ENCODE results near the gene CCDC38. TPM values are rescaled to one million over a fixed set of nuclear protein-coding genes. Genes with fewer than 3 reads are reported as not detected.

The CCDC38 gene
- total RNA-seq, 1 experiment from 2014 or later = 0.26 TPM

DNA sequence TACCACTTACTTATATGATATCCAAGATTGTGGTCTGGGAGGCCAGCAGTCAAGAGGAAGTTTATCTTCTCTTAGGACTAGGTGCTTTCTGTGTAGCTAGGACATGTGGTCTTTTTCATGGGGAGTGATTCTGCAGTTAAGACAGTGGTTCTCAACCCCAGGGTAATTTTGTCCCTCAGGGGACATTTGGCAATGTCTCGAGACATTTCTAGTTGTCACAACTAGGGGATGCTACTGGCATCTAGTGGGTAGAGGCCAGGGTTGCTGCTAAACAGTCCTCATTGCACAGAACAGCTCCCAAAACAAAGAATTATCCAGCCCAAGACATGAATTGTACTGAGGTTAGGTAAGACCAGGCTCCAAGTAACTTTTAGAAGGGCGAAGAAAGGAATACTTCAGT, 20.7 kb upstream of the CCDC38 start:
- TF ChIP-seq, protein P1, sequence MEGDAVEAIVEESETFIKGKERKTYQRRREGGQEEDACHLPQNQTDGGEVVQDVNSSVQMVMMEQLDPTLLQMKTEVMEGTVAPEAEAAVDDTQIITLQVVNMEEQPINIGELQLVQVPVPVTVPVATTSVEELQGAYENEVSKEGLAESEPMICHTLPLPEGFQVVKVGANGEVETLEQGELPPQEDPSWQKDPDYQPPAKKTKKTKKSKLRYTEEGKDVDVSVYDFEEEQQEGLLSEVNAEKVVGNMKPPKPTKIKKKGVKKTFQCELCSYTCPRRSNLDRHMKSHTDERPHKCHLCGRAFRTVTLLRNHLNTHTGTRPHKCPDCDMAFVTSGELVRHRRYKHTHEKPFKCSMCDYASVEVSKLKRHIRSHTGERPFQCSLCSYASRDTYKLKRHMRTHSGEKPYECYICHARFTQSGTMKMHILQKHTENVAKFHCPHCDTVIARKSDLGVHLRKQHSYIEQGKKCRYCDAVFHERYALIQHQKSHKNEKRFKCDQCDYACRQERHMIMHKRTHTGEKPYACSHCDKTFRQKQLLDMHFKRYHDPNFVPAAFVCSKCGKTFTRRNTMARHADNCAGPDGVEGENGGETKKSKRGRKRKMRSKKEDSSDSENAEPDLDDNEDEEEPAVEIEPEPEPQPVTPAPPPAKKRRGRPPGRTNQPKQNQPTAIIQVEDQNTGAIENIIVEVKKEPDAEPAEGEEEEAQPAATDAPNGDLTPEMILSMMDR (conservative IDR thresholded peaks at IDR 0.05; ENCODE audit: low read depth, low read length) = peak; percentile 59
- no peak for TF ChIP-seq EZH2 (IDR thresholded peaks at IDR 0.05; ENCODE audit: borderline replicate concordance, low read depth, low read length, poor library complexity, severe bottlenecking)
- no TSS peak for BruUV-seq (replicated peaks)
- no peak overlapping the region for H3K4me3 ChIP-seq (ENCODE audit: low read depth, low read length, poor library complexity, severe bottlenecking)
- no peak overlapping the region for H3K27ac ChIP-seq (ENCODE audit: low read depth, low read length, poor library complexity, severe bottlenecking)
- POLR2A ChIA-PET (ENCODE audit: low non-redundant PET) = interaction anchor here (0.7 kb wide), 1 partner anchor 218 kb away, joined by 4 read pairs; no protein-coding TSS in a partner anchor
- intact Hi-C loops (cut with micrococcal nuclease; ENCODE audit: unreplicated experiment) = loop anchor here (5.0 to 10.0 kb wide), 2 partner anchors 46 to 378 kb away; no protein-coding TSS in a partner anchor
- peak; percentile 64 for DNase-seq (ENCODE audit: low spot score)
- H3K36me3 ChIP-seq (ENCODE audit: insufficient read depth, low read length, poor library complexity, severe bottlenecking) = no peaks in the 10 kb centered on the region
- H3K4me1 ChIP-seq (ENCODE audit: insufficient read depth, low read length, poor library complexity, severe bottlenecking) = no peaks in the 10 kb centered on the region
- CTCF ChIA-PET = interaction anchor here (0.6 kb wide), 1 partner anchor 29 kb away, joined by 5 read pairs; no protein-coding TSS in a partner anchor
- no peaks in the 10 kb centered on the region for H3K9me3 ChIP-seq (ENCODE audit: low read depth, low read length, poor library complexity, severe bottlenecking)
- no peaks in the 10 kb centered on the region for H3K27me3 ChIP-seq (replicated peaks; ENCODE audit: insufficient read depth, low read depth, low read length, poor library complexity)

DNA sequence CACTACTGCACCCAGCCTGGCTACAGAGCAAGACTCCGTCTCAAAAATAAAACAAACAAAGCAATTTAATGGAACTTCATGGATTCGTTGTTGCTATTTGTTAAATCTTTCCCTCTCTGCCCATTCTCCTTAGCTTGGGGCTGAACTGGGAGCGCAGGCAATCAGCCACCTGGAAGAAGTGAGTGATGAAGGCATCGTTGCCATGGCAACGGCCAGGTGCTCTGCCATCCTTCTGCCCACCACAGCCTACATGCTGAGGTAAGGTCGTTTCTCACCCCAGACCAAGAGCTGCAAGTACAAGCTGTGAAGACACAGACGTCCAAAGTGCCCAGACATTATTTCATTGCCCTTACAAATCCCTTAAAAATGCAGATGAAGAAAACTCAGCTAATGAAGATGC, 19.8 kb upstream of the CCDC38 start:
- no peaks in the 10 kb centered on the region for H3K36me3 ChIP-seq (ENCODE audit: insufficient read depth, low read length, poor library complexity, severe bottlenecking)
- CTCF ChIA-PET = no interaction called here
- no peak overlapping the region for H3K4me3 ChIP-seq (ENCODE audit: low read depth, low read length, poor library complexity, severe bottlenecking)
- H3K4me1 ChIP-seq (ENCODE audit: insufficient read depth, low read length, poor library complexity, severe bottlenecking) = no peaks in the 10 kb centered on the region
- H3K9me3 ChIP-seq (ENCODE audit: low read depth, low read length, poor library complexity, severe bottlenecking) = no peaks in the 10 kb centered on the region
- POLR2A ChIA-PET (ENCODE audit: low non-redundant PET) = no interaction called here
- H3K27me3 ChIP-seq (replicated peaks; ENCODE audit: insufficient read depth, low read depth, low read length, poor library complexity) = no peaks in the 10 kb centered on the region
- no peak overlapping the region for H3K27ac ChIP-seq (ENCODE audit: low read depth, low read length, poor library complexity, severe bottlenecking)
- no peak for DNase-seq (ENCODE audit: low spot score)
- TF ChIP-seq, protein P1 (conservative IDR thresholded peaks at IDR 0.05; ENCODE audit: low read depth, low read length) = no peak
- TF ChIP-seq EZH2 (IDR thresholded peaks at IDR 0.05; ENCODE audit: borderline replicate concordance, low read depth, low read length, poor library complexity, severe bottlenecking) = no peak
- BruUV-seq (replicated peaks) = no TSS peak
- intact Hi-C loops (cut with micrococcal nuclease; ENCODE audit: unreplicated experiment) = loop anchor here (5.0 to 10.0 kb wide), 2 partner anchors 45 to 377 kb away; no protein-coding TSS in a partner anchor

DNA sequence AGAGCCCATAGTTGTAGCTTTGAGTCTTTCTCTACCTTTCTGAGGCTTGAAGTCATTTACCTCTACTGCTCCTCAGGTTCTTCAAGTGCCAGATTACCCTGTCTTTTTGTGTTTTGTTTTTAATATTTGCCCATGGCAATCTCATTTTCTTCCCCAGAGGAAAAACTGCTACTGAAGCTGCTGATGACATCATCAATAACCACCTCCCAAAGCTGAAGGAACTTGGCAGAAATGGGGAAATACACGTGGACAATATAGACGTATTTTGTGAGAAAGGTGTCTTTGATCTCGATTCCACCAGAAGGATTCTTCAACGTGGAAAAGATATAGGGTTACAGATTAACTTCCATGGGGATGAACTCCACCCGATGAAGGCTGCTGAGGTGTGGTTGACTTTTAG, 17.8 kb upstream of the CCDC38 start:
- no peak for TF ChIP-seq EZH2 (IDR thresholded peaks at IDR 0.05; ENCODE audit: borderline replicate concordance, low read depth, low read length, poor library complexity, severe bottlenecking)
- TF ChIP-seq, protein P1 (conservative IDR thresholded peaks at IDR 0.05; ENCODE audit: low read depth, low read length) = no peak
- POLR2A ChIA-PET (ENCODE audit: low non-redundant PET) = no interaction called here
- intact Hi-C loops (cut with micrococcal nuclease; ENCODE audit: unreplicated experiment) = loop anchor here (5.0 to 10.0 kb wide), 2 partner anchors 43 to 375 kb away; no protein-coding TSS in a partner anchor

More for the DNA sequence above, 17.8 kb upstream of the CCDC38 start:
- H3K4me3 ChIP-seq (ENCODE audit: low read depth, low read length, poor library complexity, severe bottlenecking) = no peak overlapping the region
- H3K4me1 ChIP-seq (ENCODE audit: insufficient read depth, low read length, poor library complexity, severe bottlenecking) = no peaks in the 10 kb centered on the region
- no peak for DNase-seq (ENCODE audit: low spot score)
- no peak overlapping the region for H3K27ac ChIP-seq (ENCODE audit: low read depth, low read length, poor library complexity, severe bottlenecking)
- no peaks in the 10 kb centered on the region for H3K27me3 ChIP-seq (replicated peaks; ENCODE audit: insufficient read depth, low read depth, low read length, poor library complexity)
- no peaks in the 10 kb centered on the region for H3K9me3 ChIP-seq (ENCODE audit: low read depth, low read length, poor library complexity, severe bottlenecking)
- H3K36me3 ChIP-seq (ENCODE audit: insufficient read depth, low read length, poor library complexity, severe bottlenecking) = no peaks in the 10 kb centered on the region
- CTCF ChIA-PET = no interaction called here
- BruUV-seq (replicated peaks) = no TSS peak
